Suppressor macrophage treated with lipopolysaccharide for 1 hour (primary cell): Measurements from ENCODE around the gene PLAAT4.
"Not testable (repeated sequence)": the region's sequence is repeated elsewhere in the genome, so short reads cannot be mapped to it uniquely, and the experiment has no call there.

Experiments
- DNase-seq, 3 donors: peaks; one replicate each; pipeline ENCODE4 v3.0.0-alpha.2; 2020 to 2022

PLAAT4 gene

DNA sequence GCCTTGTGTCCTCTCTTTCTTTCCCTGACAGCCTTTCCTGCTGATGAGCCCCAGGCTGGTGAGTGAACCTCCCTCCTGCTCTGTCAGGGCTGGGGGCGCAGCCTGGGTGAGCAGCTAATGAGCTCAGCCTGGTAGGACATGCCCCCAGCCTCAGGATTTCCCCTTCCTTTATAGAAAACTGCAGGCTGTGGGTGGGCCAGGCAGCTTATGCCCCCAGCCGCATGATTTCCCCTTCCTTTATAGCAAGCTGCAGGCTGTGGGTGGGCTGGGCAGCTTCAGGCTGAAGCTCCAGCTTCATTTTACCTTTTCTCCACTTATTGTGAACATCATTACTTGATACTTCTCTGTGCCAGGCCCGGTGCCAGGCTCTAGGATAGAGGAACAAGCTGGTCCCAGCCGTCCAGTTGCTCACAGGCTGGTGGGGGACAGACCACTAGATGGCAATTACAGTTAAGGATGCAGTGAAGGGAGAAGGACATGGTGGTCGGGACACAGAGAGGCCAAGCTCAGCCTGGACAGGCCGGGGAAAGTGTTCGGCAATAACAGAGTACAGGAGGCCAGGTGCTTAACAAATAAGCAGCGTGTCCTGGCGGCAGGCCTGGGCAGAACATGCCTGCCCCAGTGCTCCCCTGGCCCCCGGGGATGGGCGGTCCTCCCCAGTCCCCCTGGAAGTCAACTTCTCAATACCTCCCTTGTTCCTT lies 25.4 kb upstream of the PLAAT4 start:
- DNase-seq = peak in 2 of 3 donors; percentile 46 to 53

DNA sequence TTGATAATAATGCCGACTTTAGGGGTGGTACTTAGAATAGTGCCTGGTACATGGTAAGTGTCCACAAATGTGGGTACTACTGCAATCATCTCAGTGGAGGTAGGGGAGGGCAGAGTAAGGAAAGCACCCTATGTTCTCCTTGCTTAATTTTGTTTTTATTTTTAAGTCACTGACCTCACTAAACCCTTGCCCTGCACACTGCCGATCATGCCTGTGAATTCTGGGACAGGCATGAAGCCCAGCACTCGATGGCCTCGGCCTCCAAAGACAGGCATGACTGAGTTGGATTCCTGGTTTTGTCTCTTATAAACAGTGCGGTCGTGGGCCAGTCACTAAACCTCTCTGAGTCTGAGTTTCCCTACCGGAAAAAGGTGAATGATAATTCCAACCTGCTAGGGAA lies 23.8 kb upstream of the PLAAT4 start:
- no peak for DNase-seq

DNA sequence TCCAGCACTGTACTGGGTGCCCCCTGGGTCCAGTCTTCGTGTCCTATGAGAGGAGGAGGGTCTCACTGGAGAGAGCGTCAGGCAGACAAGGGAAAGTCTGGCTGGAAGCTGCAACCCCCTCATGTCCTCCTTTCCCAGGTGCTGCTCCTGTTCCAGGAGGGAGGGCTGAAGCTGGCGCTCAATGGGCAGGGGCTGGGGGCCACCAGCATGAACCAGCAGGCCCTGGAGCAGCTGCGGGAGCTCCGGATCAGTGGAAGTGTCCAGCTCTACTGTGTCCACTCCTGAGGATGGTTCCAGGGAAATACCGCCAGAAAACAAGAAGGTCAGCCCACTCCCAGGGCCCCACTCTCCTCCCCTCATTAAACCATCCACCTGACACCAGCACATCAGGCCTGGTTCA lies 20.5 kb upstream of the PLAAT4 start:
- DNase-seq = no peak

DNA sequence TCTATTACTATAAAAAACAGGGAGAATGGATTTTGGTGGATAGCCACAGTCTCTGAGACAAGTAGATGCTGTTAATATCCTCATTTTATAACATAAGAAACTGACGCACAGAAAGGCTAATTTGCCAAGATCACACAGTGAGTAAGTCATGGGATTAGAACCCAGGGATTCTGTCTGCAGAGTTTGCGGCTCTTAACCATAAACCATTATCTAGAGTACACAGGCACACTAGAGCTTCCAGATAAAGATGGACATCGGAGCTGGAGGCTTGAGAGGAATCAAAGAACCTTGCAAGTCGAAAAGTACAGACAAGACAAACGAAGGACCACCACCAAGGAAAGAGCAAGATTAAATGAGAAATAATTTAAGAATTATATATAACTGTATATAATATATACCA lies 19.5 kb upstream of the PLAAT4 start:
- no peak for DNase-seq

- DNase-seq = no peak
Observed at GRCh38 chr11:63518548-63518947, 18.1 kb upstream of the PLAAT4 start.

DNA sequence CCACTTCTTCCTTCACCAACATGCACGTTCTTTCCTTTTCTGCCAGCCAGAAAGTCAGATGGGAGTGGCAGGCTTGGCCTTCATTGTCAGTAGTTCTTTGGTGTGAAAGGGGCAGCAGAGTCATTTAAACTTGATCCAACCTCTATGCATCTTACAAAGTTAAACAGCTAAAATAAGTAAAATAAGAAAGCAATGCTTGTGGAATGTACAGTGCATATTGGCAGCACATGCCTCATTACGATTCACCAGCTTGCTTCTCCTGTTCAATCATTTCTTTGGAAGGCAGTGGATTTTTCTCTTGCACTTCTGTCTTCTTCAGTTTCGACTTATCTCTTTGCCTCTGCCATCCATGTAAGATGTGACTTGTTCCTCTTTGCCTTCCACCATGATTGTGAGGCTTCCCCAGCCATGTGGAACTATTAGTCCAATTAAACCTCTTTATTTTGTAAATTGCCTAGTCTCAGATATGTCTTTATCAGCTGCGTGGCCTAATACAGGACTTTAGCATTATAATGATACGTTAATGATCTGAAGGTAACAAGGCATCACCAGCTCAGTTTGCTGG lies 15.9 kb upstream of the PLAAT4 start:
- no peak for DNase-seq

GRCh38 chr11:63521896-63522295 lies 14.7 kb upstream of the PLAAT4 start:
- no peak for DNase-seq

DNA sequence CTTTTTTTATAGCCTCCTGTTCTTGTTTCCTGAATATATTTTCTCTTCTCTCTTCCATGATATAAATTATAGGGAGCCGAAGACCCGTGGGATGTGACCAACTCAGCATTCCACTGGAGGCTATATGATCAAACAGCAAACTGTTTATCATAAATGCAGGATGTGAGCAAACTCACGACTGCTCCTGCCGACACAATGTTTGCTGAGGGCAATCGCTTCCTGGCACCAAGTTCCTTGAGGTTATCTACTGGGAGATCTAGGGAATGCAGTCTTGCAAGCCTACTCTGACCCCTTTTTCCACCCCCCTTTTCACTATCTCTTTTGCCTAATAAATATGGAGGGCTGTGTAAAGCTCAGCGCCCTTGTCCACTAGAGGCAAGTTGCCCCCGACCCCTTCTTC lies 13.5 kb upstream of the PLAAT4 start:
- no peak for DNase-seq

GRCh38 chr11:63527667-63528066 lies 8.9 kb upstream of the PLAAT4 start:
- no peak for DNase-seq

DNA sequence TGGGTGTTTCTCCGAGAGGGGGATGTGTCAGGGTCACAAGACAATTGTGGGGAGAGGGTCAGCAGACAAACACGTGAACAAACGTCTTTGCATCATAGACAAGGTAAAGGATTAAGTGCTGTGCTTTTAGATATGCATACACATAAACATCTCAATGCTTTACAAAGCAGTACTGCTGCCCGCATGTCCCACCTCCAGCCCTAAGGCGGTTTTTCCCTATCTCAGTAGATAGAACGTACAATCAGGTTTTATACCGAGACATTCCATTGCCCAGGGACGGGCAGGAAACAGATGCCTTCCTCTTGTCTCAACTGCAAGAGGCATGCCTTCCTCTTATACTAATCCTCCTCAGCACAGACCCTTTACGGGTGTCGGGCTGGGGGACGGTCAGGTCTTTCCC lies 8.5 kb upstream of the PLAAT4 start:
- DNase-seq = not testable (repeated sequence)

DNA sequence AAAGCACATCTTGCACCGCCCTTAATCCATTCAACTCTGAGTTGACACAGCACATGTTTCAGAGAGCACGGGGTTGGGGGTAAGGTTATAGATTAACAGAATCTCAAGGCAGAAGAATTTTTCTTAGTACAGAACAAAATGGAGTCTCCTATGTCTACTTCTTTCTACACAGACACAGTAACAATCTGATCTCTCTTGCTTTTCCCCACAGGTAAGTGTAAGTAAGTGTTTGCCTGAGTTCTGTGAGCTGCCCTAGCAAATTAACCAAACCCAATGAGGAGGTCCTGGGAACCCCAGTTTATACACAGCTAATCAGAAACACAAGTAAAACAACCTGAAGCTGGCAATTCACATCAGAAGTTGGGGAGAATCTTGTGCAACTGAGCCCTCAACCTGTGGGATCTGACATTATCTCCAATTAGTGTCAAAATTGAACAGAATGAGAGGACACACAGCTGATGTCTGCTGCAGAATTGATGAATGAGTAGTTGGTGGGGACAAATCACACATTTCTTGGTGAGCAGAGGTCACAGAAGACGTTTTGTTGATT lies 7.8 kb upstream of the PLAAT4 start:
- DNase-seq = not testable (repeated sequence)

DNA sequence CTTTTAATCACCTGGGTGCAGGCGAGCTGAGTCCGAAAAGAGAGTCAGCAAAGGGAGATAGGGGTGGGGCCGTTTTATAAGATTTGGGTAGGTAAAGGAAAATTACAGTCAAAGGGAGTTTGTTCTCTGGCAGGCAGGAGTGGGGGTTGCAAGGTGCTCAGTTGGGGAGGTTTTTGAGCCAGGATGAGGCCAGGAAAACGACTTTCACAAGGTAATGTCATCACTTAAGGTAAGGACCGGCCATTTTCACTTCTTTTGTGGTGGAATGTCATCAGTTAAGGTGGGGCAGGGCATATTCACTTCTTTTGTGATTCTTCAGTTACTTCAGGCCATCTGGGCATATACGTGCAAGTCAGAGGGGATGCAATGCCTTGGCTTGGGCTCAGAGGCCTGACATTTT lies 7.2 kb upstream of the PLAAT4 start:
- DNase-seq = not testable (repeated sequence)

GRCh38 chr11:63530021-63530420 lies 6.6 kb upstream of the PLAAT4 start:
- no peak for DNase-seq

DNA sequence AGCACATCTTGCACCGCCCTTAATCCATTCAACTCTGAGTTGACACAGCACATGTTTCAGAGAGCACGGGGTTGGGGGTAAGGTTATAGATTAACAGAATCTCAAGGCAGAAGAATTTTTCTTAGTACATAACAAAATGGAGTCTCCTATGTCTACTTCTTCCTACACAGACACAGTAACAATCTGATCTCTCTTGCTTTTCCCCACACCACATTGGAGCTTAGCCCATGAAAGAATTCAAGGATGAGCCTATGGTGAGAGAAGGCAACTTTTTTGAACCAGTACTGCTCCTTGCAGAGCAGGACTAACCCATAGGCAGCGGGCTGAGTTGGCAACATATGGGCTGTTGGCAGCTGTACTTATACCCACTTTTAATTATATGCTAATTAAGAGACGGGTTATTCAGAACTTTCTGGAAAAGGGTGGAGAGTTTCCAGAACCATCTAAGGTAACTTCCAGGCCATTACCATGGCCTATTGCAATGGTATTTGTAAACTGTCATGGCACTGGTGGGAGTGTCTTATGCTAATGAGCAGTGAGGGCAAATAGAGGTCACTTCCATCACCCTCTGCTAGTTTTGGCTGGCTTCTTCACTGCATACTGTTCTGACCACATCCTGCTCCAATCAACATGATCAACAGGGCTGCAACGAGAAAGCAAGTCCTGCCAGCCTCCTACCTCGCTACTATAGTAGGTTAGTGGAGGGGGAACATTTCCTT lies 5.4 kb upstream of the PLAAT4 start:
- DNase-seq = not testable (repeated sequence)

DNA sequence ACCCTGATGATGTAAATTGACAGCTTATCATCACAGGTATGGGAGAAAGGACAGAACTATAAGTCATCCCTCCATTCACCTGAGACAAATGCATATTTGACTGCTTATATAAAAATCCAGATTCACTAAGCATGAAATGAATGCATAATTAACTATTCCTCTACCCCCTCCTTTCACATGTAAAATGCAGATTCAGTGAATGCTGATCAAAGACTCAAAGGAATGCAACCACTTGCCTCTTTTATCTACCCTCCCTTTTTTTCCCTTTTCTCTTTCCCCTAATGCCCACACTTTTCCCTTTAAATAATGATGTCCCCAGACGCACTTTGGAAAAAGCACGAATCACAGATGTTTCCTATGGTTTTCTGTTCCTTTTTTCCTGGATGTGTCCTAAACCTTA lies 4.5 kb upstream of the PLAAT4 start:
- DNase-seq = no peak

GRCh38 chr11:63532799-63533475 lies 3.7 kb upstream of the PLAAT4 start:
- DNase-seq = no peak

- DNase-seq = no peak
Observed at GRCh38 chr11:63534076-63534475, 2.5 kb upstream of the PLAAT4 start.

- no peak for DNase-seq
Observed at GRCh38 chr11:63534895-63535461, 1.6 kb upstream of the PLAAT4 start.

- DNase-seq = peak in 1 of 3 donors; percentile 17
Observed at GRCh38 chr11:63535734-63536133, 874 bp upstream of the PLAAT4 start.

GRCh38 chr11:63537293-63538101 lies 889 bp downstream of the PLAAT4 start:
- DNase-seq = peak; percentile 20 to 43 (median 31)

DNA sequence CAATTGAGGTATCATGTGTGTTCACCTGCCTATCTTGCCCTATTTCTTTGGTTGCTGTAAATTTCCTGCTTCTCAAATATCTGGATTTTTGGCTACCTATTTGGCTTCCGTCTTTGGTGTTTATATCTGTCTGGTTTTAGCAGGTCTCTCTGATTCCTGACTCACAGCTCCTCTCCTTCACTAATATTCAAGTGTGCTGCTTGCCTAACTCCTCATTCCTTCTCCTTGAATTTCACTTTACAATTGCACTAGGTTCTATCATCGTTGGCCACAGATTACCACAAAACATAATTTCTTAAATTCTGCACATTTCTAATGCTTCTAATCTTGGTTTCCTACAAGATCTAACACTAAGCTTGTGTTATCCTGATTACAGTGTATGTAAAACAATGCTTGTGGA lies 5.9 kb downstream of the PLAAT4 start:
- not testable (repeated sequence) for DNase-seq

GRCh38 chr11:63543711-63544110 lies 7.1 kb downstream of the PLAAT4 start:
- peak; percentile 33 to 47 (median 38) for DNase-seq
